Stimulated activated CD4-positive, alpha-beta T cell treated with anti-CD3 and anti-CD28 coated beads, Interleukin-2, amount 100 ng/mL, for 24 hours (primary cell): ENCODE data around the gene CTBP1.

ENCODE experiments used
- DNase-seq, 2 donors: peaks; one replicate each; pipeline ENCODE4 v3.0.0-alpha.2; 2020

Gene CTBP1

DNA sequence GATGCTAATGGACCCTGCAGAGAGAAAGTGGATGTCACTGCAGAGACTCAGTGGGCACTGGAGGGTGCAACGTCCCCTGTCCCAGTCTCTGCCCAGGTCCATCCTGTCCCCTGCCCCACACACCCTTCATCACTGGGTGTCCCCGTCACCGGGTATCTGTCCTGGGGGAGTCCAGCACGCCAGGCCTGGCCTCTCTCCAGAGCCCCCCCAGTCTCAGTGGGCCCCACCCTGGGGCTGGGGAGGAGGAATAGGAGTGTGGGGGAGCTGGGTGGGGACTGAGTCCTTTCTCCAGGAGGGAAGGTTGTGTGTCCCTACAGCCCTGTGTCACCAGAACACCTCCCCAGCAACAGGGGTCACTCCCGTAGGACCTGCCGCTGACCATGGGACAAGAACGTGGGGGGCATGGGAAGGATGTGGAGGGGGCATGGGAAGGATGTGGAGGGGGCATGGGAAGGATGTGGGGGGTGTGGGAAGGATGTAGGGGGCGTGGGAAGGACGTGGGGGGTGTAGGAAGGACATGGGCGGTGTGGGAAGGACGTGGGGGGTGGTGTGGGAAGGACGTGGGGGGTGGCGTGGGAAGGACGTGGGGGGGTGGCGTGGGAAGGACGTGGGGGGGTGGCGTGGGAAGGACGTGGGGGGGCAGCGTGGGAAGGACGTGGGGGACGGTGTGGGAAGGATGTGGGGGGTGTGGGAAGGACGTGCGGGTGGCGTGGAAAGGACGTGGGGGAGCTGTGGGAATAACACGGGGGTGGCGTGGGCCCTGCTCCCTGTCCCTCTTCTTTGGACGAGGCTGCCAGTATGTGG, 55.5 kb downstream of the CTBP1 start:
- DNase-seq, result no peak

- DNase-seq, result no peak
These were observed 56.3 kb downstream of the CTBP1 start for GRCh38 chr4:1192493-1193205.

DNA sequence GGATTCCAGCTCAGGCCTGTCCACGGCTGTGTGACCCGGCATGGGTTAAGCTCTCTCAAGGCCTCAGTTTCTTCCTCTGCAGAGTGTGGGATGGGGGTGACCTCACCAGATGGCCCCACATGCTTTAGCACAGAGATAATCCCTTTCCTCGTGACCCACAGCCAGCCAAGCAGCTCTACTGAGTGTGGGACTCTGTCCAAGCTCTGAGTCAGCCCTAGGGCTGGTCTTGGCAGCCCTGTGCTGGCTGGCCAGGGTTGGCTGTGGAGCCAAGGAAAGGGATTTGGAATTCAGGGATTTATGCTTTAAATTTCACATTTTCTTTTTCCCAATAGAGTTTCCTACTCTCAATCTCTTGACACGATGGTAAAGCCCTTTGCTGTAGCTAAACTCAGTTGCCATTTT, 56.8 kb downstream of the CTBP1 start:
- no peak for DNase-seq

- no peak for DNase-seq
These were observed 57.3 kb downstream of the CTBP1 start for GRCh38 chr4:1191621-1192020.

DNA sequence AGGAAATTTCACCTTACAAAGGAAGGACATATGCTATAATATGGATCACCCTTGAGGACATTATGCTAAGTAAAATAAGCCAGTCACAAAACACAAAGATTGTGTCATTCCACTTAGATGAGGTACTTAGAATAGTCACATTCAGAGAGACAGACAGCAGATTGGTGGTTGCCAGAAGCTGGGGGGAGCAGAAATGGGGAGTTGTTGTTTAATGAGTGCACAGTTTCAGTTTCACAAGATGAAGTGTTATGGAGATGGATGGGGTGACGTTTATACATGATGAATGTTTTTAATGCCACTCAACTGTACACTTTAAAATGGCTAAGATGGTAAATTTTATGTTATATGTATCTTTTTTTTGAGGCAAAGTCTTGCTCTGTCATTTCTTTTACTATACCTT, 61.7 kb downstream of the CTBP1 start:
- DNase-seq, result peak in 1 of 2 donors; percentile 37

DNA sequence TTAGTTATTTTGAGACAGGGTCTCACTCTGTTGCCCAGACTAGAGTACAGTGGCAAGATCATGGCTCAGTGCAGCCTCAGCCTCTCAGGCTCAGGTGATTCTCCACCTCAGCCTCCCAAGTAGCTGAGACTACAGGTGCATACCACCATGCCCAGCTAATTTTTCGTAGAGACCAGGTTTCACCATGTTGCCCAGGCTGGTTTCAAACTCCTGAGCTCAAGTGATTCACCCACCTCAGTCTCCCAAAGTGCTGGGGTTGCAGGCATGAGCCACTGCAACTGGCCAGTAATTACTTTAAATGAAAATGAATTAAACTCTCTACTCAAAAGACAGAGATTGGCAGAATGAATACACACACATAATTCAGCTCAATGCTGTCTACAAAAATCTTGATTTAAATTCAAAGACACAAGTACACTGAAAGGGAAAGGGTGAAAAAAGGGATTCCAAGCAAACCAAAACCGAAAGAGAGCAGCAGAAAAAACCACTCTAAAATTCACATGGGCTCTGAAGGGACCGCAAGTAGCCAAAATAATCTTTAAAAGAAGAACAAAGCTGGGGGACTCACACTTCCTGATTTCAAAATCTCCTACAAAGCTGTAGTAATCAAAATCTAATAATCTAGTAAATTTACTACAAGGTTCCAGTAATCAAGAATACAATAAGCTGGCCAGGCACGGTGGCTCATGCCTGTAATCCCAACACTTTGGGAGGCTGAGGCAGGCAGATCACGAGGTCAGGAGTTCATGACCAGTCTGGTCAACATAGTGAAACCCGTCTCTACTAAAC, 64.8 kb downstream of the CTBP1 start:
- DNase-seq, result no peak

DNA sequence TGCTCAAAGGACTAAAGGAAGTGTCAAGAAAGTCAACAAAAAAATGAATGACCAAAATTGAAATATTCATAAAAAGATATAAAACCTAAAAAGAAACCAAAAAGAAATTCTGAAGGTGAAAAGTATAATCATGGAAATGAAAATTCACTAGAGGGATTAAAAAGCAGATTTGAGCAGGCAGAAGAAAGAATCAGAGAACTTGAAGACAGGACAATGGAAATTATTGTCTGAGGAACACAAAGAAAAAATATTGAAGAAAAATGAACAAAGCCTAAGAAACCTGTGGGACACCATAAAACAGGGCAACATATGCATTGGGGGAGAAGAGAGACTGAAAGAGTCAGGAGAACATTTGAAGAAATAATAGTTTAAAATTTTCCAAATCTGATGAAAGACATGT, 66.6 kb downstream of the CTBP1 start:
- no peak for DNase-seq

DNA sequence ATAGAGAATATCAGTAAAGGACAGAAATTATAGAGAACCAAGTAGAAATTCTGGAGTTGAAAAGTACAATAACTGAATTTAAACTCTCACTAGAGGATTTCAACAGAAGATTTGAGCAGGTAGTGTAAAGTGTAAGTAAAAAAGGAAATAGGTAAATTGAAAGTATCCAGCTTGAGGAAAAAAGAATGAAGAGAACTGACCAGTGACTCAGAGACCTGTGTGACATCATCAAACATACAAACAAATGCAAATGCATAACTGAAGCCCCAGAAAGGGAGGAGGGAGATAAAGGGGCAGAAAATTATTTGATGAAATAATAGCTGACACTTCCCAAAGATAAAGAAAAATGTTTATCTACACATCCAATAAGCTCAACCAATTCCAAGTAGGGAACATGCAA, 68.3 kb downstream of the CTBP1 start:
- no peak for DNase-seq

- no peak for DNase-seq
These were observed 69.0 kb downstream of the CTBP1 start for GRCh38 chr4:1179976-1180375.

DNA sequence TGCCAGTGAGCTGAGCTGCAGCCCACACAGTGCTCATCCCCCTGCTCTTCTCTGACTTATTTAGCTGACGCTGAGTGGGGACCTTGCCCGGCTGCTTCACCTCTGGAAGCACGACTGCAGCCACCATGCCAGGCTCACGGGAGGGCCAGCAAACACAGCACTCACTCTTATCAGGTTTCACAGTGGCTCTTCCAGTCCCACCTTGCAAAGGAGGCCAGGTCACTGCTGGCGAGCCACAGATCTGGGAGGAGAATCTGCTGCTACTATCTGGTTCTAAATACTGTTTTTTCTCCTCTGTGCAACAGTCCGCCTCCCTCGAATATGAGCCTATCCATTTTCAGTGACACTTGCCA, 69.9 kb downstream of the CTBP1 start:
- no peak for DNase-seq

DNA sequence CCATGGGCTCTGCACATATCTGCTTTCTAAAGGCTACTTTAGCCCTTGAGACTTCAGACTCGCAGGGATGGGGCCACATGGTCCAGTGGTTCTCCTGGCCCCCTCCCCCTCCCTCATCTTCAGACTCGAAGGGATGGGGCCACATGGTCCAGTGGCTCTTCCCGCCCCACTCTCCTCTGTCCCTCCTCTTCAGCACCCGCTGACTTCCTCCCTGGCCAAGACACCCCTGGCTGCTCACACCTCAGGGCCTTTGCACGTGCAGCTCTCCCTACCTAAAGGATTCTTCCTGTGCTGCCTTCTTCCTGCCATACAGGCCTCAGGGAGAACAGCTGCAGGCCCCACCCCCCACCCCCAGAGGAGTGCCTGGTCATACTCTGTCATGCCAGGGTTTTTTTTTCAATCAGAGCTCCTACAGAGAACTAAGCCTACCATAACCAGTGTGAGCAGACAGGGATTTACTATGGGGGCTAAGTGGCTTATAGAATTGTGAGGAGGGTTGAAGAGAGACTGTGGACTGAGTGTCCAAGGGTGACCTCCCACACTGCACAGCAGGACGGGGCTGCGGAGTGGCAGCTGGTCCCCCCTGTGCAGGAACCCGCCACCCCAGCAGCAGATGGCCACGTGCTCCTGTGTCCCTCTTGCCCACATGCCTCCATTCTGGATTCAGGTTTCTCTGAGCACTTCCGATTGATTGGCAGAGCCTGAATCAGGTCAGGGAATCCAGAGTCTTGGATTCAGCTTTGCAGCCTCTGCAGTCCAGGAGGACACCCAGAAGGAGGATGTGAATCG, 70.4 kb downstream of the CTBP1 start:
- DNase-seq, result no peak

DNA sequence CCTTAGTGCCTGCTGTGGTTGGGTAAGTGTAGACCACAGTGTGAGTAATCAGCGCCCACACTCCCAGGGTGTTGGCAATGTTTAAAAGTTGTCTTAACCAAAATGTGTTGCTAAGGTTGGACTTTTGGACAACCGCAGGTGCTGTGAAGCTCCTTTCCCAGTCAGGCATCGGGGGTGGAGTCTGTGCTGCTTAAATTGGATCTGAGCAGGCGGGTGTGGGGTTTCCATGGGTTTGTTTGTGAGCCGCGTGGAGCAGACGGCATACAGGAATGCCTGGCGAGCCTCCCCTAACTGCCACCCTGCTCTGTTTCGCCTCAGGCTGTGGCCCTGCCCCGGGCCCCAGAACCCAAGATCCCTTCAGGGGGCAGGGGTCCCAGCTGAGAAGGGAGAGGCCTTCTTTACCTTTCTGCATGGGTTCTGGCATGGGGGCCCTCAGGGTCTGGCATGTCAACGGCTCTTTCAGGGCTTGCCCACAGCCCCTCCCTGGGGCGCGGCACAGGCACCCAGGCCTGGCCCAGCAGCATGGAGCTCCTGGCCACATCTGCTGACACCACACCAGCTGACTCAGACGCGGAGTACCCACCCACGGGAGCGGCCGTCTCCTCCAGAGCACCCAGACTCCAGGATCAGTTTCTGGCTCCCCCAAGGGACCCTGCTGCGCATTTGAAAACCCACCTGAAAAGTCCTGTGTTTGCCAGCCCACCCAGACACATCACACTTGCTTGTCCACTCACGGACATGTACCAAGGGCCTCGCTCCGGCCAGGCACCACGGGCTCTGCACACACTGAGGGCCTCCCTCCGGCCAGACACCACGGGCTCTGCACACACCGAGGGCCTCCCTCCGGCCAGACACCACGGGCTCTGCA, 71.4 kb downstream of the CTBP1 start:
- DNase-seq, result no peak

DNA sequence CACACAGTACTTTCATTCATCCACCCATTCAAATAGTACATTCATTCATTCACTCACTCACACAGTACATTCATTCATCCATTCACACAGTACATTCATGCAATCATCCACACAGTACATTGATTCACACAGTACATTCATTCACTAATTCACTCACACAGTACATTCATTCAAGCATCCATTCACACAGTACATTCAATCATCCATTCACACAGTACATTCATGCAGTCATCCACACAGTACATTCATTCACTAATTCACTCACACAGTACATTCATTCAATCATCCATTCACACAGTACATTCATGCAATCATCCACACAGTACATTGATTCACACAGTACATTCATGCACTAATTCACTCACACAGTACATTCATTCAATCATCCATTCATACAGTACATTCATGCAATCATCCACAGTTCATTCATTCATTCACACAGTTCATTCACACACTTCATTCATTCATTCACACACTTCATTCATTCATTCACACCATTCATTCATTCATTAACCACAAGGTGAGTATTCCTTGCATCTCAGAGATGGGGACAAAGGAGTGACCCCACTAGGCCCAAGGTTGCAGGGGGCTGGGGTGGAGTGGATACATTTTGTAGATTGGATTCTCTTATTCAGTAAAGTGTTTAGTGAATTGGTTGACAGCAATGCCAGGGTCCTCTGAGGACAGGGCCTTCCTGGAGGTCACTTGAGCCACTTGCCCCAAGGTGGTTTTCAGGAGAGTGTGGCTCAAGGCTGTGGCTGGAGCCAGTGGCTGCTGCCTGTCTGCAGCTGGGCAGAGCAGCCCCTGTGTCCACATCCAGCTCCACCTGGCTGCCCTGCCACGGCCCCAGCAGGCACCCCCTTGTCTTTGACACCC, 72.3 kb downstream of the CTBP1 start:
- no peak for DNase-seq

DNA sequence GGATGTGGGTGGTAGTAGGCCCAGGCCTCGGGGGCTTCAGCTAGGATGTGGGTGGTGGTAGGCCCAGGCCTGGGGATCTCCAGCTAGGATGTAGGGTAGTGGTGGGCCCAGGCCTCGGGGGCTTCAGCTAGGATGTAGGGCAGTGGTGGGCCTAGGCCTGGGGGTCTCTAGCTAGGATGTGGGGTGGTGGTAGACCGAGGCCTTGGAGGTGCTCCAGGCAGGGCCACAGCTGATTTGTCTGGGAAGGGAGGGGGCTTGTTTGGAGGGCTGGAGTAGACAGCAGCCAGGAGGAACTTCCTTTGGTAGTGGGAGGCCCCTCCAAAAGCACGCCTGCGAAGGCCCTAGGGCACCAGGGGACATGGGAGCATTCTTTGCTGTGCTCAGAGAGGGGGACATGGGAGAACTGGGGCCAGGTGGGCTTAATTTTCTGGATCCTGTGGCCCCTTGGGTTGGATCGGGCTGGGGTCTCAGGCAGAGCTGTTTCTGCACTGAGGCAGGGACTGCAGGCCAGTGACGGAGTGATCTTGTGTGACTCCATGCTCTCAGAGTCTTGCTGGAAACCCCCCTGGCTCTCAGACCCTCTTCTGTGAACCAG, 73.2 kb downstream of the CTBP1 start:
- no peak for DNase-seq

DNA sequence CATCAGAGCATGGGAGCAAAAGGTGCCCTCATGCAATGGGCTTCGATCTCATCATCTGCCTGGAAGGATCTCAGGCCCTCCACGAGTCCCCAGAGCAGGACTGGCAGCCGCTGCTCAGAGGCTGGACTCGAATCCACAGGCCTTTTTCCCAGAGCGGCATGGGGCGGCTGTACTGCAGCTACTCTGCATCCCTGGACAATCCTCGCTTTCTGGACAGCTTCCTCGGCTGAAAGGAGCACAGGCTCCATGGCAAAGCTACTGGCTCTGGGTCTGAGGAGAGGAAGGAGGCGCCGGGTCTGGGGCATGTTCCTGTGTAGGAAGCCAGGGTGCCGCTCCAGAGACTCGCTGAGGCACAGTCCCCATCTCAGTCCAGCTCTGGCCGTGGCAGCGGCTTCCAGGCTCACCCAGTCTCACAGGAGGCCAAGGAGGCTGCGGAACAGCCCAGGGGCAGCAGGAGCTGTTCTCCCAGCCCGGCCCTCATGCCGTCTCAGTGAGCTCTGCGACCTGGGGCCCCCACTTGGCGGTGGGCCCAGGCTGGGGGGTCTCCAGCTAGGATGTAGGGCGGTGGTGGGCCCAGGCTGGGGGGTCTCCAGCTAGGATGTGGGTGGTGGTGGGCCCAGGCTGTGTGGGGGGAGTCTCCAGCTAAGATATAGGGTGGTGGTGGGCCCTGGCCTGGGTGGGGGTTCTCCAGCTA, 73.8 kb downstream of the CTBP1 start:
- DNase-seq, result no peak

GRCh38 chr4:1172971-1173757, 75.8 kb downstream of the CTBP1 start:
- DNase-seq, result no peak

DNA sequence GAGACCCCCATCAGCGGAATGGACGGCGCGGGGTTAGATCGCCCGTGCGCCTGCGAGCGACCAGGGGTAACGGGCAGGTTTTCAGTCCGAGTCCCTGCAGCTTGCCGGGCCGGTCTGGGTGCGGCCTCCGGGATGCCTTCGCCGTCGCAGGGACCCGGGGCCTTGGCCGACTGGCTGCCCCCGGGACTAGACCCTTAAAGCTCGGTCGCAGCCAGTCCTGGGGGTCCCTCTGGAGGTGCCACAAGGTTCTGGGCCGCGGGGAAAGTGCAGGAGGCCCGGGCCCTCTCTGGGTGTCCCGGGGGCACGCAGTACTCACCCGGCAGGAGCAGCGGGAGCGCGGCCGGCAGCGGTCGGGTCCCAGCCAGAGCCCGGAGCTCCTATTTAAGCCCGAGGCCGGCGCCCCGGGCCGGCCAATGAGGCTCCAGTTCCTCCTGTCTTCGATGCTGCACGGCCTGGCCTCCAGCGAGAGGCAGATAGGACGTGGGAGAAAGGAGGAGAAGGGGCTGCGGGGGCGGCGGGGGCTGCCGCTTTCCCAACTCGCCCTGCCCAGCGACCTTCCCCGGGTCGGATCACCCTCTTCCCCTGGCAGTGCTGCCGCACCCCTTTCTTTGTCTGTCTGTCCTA, 76.6 kb downstream of the CTBP1 start, which contains the start of gene SPON2:
SPON2 (minus strand) TSS at position 356 of the 624 bp plus-strand sequence.
- DNase-seq, result no peak
